NT2/D1 (cell line): ENCODE results near the gene CADM4.

Source experiments
- SUZ12 ChIP-seq: IDR thresholded peaks from 2 replicates; pipeline ENCODE4 v1.6.1; 2011; ENCODE audit not compliant: insufficient read length, insufficient read depth; ENCODE audit errors: extremely low read depth
- YY1 ChIP-seq: IDR thresholded peaks from 2 replicates; pipeline ENCODE4 v1.6.1; 2011; ENCODE audit not compliant: insufficient read length, insufficient read depth
- ZNF274 ChIP-seq: IDR thresholded peaks from 2 replicates; pipeline ENCODE4 v1.6.1; 2011; ENCODE audit warnings: mild to moderate bottlenecking, low read depth, low read length

DNA sequence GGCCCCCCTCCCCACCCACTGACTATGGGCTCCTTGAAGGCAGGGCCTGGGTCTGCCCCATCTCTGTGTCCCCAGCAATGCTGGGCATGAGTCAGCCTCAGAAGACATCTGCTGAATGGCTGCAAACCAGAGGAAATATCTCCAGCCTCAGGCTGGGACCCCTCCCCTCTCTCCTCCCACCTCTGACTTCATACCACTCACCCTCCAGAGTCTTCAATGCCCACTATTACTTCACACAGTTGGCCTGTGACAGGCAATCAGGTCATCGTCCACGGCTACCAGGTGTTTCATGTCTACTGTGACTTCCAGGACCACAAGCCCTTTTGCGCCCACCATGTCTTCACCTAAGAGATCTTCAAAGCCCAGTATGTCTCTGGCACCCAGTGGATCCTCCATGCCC, 27.9 kb downstream of the CADM4 start, which contains the start of gene SRRM5:
- TF ChIP-seq ZNF274 (no peak), YY1 (no peak), SUZ12 (no peak)
